PC-9 (cell line): Measurements from ENCODE around the gene FAU. TPM values are rescaled to one million over a fixed set of nuclear protein-coding genes. Genes with fewer than 3 reads are reported as not detected.
A peak's percentile ranks its signal among the peaks of the same experiment; 100 is the strongest.

ENCODE experiments used
- BruUV-seq: library from RNA; stranded (reverse); fragments of 400-500 nt; replicated peaks from 2 replicates; lab custom pipeline; 2021; lab: Mats Ljungman, UMichigan
- CTCF ChIA-PET: fragments of 300-600 bp; sonication (Branson Sonifier 250); formaldehyde crosslinking; loops from one replicate; lab custom pipeline; 2022; ENCODE audit warnings: antibody characterized with exemption; lab: Charles Lee
- POLR2A ChIA-PET: fragments of 300-600 bp; sonication (Branson Sonifier 250); formaldehyde crosslinking; loops from one replicate; lab custom pipeline; 2022; ENCODE audit warnings: antibody characterized with exemption; ENCODE audit not compliant: unreplicated experiment; lab: Charles Lee
- DNase-seq, 2 experiments: peaks; one replicate each; pipeline versions ENCODE4 v3.0.0 to v3.0.0-alpha.2; 2015 to 2022; ENCODE audit warnings: mixed read lengths in 1 of 2
- H2AFZ ChIP-seq: fragments of 200-600 bp; sonication (generic); 2 replicates; pipeline ENCODE4 v1.8.1; 2017; ENCODE audit warnings: antibody characterized with exemption
- H3F3A ChIP-seq: fragments of 200-600 bp; sonication (generic); 2 replicates; pipeline ENCODE4 v1.8.1; 2017; ENCODE audit warnings: antibody characterized with exemption, mild to moderate bottlenecking, low read depth; ENCODE audit not compliant: insufficient read depth
- H3K27ac ChIP-seq: fragments of 200-600 bp; sonication (generic); 2 replicates; pipeline ENCODE4 v1.6.1; 2016; ENCODE audit warnings: mixed run types
- H3K27me3 ChIP-seq: fragments of 200-600 bp; sonication (generic); 2 replicates; pipeline ENCODE4 v1.6.1; 2016; ENCODE audit warnings: low read depth, mixed run types; ENCODE audit not compliant: insufficient read depth
- H3K36me3 ChIP-seq: fragments of 200-600 bp; sonication (generic); 2 replicates; pipeline ENCODE4 v1.6.1; 2016; ENCODE audit warnings: low read depth, mixed run types
- H3K4me1 ChIP-seq: fragments of 200-600 bp; sonication (generic); replicated peaks from 2 replicates; pipeline ENCODE4 v1.6.1; 2016; ENCODE audit warnings: mixed run types; ENCODE audit not compliant: insufficient read depth
- H3K4me2 ChIP-seq: fragments of 200-600 bp; sonication (generic); 2 replicates; pipeline ENCODE4 v1.6.1; 2017; ENCODE audit warnings: mixed run types
- H3K4me3 ChIP-seq: fragments of 200-600 bp; sonication (generic); 2 replicates; pipeline ENCODE4 v1.6.1; 2016; ENCODE audit warnings: mixed run types
- H3K79me2 ChIP-seq: fragments of 200-600 bp; sonication (generic); 2 replicates; pipeline ENCODE4 v1.6.1; 2017; ENCODE audit warnings: low read depth, mixed run types
- H3K9me2 ChIP-seq: fragments of 200-600 bp; sonication (generic); 2 replicates; pipeline ENCODE4 v1.8.1; 2017; ENCODE audit warnings: mild to moderate bottlenecking; ENCODE audit not compliant: insufficient read depth
- H3K9me3 ChIP-seq: fragments of 200-600 bp; sonication (generic); 2 replicates; pipeline ENCODE4 v1.8.1; 2016; ENCODE audit warnings: low read depth; ENCODE audit not compliant: insufficient read depth
- H4K20me1 ChIP-seq: fragments of 200-600 bp; sonication (generic); 2 replicates; pipeline ENCODE4 v1.8.1; 2017; ENCODE audit not compliant: insufficient read depth
- CTCF ChIP-seq: fragments of 200-600 bp; sonication (generic); conservative IDR thresholded peaks from 2 replicates; pipeline ENCODE4 v1.6.1; 2017; ENCODE audit warnings: mixed run types, antibody characterized with exemption, mild to moderate bottlenecking, moderate library complexity
- EZH2 ChIP-seq: fragments of 200-600 bp; sonication (generic); IDR thresholded peaks from 2 replicates; pipeline ENCODE4 v1.8.0; 2017; ENCODE audit warnings: antibody characterized with exemption, low read depth
- intact Hi-C: fragments of 100-400 bp; cut with micrococcal nuclease; formaldehyde crosslinking; loops from one replicate; pipeline ENCODE4 v1.10.0; 2022; ENCODE audit not compliant: unreplicated experiment
- total RNA-seq: library from RNA; stranded (reverse); gene quantifications from 2 replicates; pipeline ENCODE4 v1.2.3, GENCODE V29; 2021

FAU gene
- total RNA-seq, 1 experiment from 2014 or later = 973 TPM

- Histone ChIP-seq H4K20me1 (no peaks in the 10 kb centered on the region), H3K36me3 (peaks cover 11% of the 10 kb centered on the region; the same call in 1 of the 2 replicates), H2AFZ (peak overlapping the region; percentile 87), H3K4me3 (peak overlapping the region; percentile 85; the same call in 1 of the 2 replicates), H3K27me3 (no peaks in the 10 kb centered on the region), H3K9me2 (no peaks in the 10 kb centered on the region), H3F3A (peaks cover 32% of the 10 kb centered on the region), H3K9me3 (no peaks in the 10 kb centered on the region), H3K79me2 (peaks cover 29% of the 10 kb centered on the region), H3K4me2 (peak overlapping the region; percentile 99), H3K27ac (no peak overlapping the region; the same call in 1 of the 2 replicates), H3K4me1 (peaks cover 14% of the 10 kb centered on the region)
- POLR2A ChIA-PET = no interaction called here
- CTCF ChIA-PET = interaction anchor here (1.1 kb wide), 1 partner anchor 18 kb away, joined by 3 read pairs; no protein-coding TSS in a partner anchor
- intact Hi-C loops = loop anchor here (5.0 kb wide), 1 partner anchor 53 kb away; the partner anchor contains the start of gene SAC3D1
- no peak for TF ChIP-seq CTCF
- TF ChIP-seq EZH2 = no peak
- no peak for DNase-seq
- no TSS peak for BruUV-seq
Measured at GRCh38 chr11:65095427-65095826, 26.5 kb downstream of the FAU start.

- ChIA-PET CTCF (no interaction called here), POLR2A (no interaction called here)
- DNase-seq = no peak
- Histone ChIP-seq H2AFZ (no peak overlapping the region), H4K20me1 (no peaks in the 10 kb centered on the region), H3K36me3 (peaks cover 7% of the 10 kb centered on the region; the same call in 1 of the 2 replicates), H3K79me2 (peaks cover 6% of the 10 kb centered on the region; the same call in 1 of the 2 replicates), H3K9me3 (no peaks in the 10 kb centered on the region), H3K9me2 (no peaks in the 10 kb centered on the region), H3K27ac (no peak overlapping the region), H3K4me1 (peaks cover 3% of the 10 kb centered on the region), H3K27me3 (no peaks in the 10 kb centered on the region), H3K4me3 (no peak overlapping the region), H3K4me2 (no peak overlapping the region), H3F3A (peaks cover 34% of the 10 kb centered on the region; the same call in 1 of the 2 replicates)
- intact Hi-C loops = no loop called here
- TF ChIP-seq CTCF = no peak
- no peak for TF ChIP-seq EZH2
- no TSS peak for BruUV-seq
Measured at GRCh38 chr11:65090628-65091027, 31.3 kb downstream of the FAU start.

- intact Hi-C loops = no loop called here
- ChIA-PET POLR2A (no interaction called here), CTCF (no interaction called here)
- Histone ChIP-seq H4K20me1 (no peaks in the 10 kb centered on the region), H3K27ac (no peak overlapping the region), H2AFZ (no peak overlapping the region), H3K27me3 (no peaks in the 10 kb centered on the region), H3K36me3 (peaks cover 13% of the 10 kb centered on the region), H3K4me3 (no peak overlapping the region), H3K9me3 (no peaks in the 10 kb centered on the region), H3F3A (peaks cover 35% of the 10 kb centered on the region; the same call in 1 of the 2 replicates), H3K9me2 (no peaks in the 10 kb centered on the region), H3K4me1 (peaks cover 10% of the 10 kb centered on the region), H3K79me2 (peaks cover 16% of the 10 kb centered on the region), H3K4me2 (no peak overlapping the region)
- no TSS peak for BruUV-seq
- no peak for DNase-seq
- TF ChIP-seq EZH2 = no peak
- TF ChIP-seq CTCF = no peak
Measured at GRCh38 chr11:65089621-65090020, 32.3 kb downstream of the FAU start.
